Thoracic aorta endothelial cell (primary cell): ENCODE data around the gene UMAD1. TPM values are rescaled to one million over a fixed set of nuclear protein-coding genes. Genes with fewer than 3 reads are reported as not detected.

ENCODE experiments used
- small RNA-seq: library from RNA; depleted of rRNA; stranded (forward); fragments of <200 nt; gene quantifications from one replicate; pipeline ENCODE3, GENCODE V24; 2012
- total RNA-seq: library from RNA; depleted of rRNA; stranded (reverse); fragments of >200 nt; gene quantifications from 2 replicates; pipeline ENCODE4 v1.2.3, GENCODE V29; 2012

The UMAD1 gene
- 6.0 and 8.8 TPM in 2 replicates for total RNA-seq

DNA sequence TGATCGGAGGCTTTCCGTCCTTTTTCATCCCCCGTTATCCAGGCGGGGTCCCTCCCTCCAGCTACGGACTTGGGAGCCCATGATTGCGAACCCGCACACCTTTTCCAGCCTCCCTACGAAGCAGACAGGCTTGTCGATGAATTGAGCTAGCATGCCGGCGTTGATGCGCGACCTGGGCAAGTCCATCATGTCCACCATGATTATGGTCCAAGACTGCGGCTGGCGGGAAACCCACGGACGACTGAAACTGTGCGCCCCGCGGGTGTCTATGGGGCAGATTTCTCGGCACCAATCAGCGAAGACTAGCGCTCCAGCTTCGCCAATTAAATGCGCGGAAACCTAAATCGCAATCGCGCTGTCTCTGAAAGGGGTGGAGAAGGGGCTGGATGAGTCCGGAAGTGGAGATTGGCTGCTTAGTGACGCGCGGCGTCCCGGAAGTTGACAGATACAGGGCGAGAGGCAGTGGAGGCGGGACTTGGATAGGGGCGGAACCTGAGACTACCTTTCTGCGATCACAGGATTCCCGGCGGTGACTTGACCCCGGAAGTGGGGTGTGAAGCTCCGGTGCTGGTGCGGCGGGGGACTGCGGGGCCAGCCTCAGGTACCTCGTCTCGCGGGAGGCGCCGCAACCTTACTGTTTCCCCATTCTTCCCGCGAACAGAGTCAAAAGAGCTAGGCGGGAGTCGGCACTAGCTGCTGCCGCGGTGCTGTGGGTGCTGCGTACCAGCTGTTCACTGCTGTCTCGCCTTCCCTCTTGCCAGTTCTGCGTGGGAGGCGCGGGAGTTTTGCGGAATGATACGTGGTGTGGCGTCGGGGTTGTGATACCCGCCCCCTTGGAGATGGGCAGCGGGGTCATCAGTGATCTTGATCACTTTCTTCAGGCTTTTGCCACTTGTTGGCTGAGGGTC lies at the start of gene UMAD1:
Gene UMAD1, plus strand, starts transcription at position 532 of the 908 bp plus-strand sequence. CDS start 32,620 bp downstream, outside the sequence.

GRCh38 chr7:7718492-7718891 lies 77.9 kb downstream of the UMAD1 start, which contains the start of gene RPA3:
Gene RPA3 (minus strand): TSS chr7:7718607. CDS start chr7:7640418, 78,189 bp downstream.

Small RNA genes lying within 50 kb of the gene (small RNA-seq; reads per million reads assigned to genes)
- not detected for gene RNU6-534P

Other genes with a start within 250 kb of the UMAD1 start
- not detected in 2 replicates for gene COL28A1, start 104.9 kb upstream of the UMAD1 start, total RNA-seq
- gene MIOS, start 73.9 kb upstream of the UMAD1 start, total RNA-seq = 35.1 and 40.9 TPM in 2 replicates
- 30.2 and 39.4 TPM in 2 replicates for gene RPA3, start 77.9 kb downstream of the UMAD1 start, total RNA-seq